NCI-H774 (cell line): ENCODE results near the gene AARSD1.
"Not testable (repeated sequence)": the region's sequence is repeated elsewhere in the genome, so short reads cannot be mapped to it uniquely, and the experiment has no call there.

ENCODE experiments used
- DNase-seq: peaks from one replicate; lab custom pipeline; 2025; lab: John Stamatoyannopoulos, UW

AARSD1 gene, protein sequence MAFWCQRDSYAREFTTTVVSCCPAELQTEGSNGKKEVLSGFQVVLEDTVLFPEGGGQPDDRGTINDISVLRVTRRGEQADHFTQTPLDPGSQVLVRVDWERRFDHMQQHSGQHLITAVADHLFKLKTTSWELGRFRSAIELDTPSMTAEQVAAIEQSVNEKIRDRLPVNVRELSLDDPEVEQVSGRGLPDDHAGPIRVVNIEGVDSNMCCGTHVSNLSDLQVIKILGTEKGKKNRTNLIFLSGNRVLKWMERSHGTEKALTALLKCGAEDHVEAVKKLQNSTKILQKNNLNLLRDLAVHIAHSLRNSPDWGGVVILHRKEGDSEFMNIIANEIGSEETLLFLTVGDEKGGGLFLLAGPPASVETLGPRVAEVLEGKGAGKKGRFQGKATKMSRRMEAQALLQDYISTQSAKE

DNA sequence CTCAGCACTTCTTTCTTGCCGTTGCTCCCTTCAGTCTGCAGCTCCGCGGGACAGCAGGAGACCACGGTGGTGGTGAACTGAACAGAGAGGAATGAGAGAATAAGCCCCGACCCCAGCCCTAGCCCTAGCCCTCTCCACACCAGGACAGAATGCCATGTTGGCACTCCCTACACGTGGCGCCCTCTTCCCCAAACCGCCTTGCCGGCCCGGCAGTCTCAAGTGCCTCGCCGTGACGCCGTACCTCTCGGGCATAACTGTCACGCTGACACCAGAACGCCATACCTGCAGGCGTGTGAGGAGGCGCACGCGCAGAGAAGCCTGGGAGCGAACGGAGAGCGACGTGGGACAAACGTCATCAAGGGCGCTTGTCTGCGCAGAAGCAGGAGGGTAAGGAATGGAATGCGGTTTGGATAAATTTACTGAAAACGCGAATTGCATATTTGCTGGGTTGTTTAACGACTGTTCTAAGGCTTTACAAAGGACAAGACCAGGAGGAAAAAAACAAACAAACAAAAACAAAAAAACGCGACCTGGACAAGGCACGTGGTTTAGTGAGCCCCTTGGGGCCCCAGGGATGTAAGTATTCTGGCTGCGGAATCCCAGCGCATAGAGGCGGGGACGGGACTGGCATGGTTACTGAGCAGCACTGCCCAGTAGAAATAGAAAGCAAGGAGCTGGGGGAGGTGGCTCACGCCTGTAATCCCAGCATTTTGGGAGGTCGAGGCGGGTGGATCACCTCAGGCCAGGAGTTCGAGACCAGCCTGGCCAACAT, at the start of gene AARSD1:
Gene AARSD1, minus strand, starts transcription at position 294 of the 772 bp plus-strand sequence. Its CDS starts 14 bp downstream, at position 280.
- DNase-seq, result peak; percentile 97

DNA sequence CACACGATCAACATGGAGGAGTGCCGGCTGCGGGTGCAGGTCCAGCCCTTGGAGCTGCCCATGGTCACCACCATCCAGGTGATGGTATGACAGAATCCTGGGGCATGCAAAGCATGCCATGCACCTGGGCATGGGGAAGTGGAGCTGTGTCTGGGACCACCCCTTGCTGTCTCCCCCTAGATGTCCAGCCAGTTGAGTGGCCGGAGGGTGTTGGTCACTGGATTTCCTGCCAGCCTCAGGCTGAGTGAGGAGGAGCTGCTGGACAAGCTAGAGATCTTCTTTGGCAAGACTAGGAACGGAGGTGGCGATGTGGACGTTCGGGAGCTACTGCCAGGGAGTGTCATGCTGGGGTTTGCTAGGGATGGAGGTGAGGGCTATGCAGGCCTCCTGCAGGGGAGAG, 49.0 kb upstream of the AARSD1 start:
- DNase-seq, result no peak

DNA sequence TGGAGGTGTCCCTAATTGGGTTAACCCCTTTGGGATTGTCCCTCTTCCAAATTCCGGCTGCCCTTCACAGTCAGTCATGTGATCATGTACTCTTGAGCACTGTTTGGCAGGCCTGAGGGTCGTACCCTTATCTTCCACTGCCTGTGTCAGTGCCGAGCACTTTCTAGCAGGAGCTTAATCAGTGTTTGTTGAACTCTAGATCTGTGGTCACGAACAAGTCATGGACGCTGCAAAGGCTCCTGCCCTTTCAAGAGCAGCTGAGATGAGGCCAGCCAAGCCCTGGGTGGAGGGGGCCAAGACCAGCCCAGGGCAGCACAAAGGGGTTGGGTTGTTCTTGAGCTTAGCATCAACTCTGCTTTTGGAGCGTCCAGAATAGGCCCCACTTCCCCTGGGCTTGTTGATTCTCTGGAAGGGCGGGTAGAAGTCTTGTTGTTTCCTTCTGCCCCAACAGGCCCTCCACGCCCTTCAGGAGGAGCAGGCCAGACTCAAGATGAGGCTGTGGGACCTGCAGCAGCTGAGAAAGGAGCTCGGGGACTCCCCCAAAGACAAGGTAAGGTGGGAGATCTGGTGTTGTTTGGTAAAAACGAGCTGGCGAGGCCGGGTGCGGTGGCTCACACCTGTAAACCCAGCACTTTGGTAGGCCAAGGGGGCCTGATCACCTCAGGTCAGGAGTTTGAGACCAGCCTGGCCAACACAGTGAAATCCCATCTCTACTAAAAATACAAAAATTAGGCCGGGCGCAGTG, 47.6 kb upstream of the AARSD1 start:
- no peak for DNase-seq

DNA sequence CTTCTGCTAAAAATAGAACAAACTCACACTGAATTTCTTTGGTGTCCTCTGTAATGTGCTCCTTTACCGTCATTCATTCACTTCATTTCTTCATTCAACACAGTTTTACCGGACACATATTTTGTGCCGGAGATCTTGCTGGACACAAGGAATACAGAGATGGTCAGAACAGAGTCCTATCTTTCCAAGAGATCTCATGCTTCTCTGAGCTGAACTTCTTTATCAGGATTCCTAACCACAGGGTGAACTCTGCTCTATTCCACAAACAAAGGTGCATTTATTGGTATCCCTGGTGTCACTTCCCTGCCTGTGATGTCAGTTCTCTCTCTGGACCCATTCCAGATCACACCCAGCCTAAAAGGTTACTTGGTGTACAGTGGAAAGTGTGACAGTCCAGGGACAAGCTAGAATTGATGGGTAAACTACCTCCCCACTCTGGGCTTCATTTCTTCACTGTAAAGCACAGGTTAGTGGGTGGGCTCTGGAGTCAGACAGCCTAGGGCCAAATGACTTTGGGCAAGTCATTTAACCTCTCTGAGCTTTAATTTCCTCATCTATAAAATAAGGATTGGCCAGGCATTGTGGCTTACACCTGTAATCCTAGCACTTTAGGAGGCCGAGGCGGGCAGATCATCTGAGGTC, 46.5 kb upstream of the AARSD1 start:
- DNase-seq, result no peak

DNA sequence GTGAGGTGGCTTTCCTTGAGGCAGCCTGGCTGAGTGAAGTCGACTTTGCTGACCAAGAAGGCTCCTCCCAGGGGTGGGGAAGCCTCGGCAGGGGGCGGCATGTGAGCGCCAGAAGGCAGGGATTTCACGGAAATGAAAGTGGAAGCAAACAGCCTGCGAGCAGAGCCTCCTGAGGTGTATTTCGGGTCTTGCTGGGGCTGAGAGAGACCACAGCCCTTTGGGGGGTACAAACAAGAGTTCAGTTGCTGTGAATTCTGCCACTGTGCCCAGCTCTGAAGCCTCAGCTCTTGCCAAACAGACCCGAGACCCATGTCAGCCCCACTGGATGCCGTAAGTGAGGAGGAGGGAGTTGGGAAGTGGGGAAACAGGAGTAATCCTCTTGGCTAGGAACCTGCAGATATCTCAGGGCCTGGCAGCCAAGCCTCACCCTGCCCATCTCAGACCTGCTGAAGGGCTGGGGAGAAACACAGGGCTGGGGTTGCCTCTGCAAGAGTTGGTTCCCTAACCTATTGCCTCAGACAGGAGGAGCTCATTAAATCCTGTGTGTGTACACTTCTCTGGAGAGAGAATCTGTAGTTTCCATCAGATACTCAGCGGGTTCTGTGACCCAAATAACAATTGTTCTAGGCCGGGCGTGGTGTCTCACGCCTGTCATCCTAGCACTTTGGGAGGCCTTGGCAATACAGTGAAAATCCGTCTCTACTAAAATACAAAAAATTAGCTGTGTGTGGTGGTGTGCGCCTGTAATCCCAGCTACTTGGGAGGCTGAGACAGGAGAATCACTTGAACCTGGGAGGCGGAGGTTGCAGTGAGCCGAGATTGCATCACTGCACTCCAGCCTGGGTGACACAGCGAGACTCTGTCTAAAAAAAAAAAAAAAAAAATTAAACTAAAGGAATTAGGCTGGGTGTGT, 42.6 kb upstream of the AARSD1 start, which contains the start of gene IFI35:
Gene IFI35, plus strand, starts transcription at position 146 of the 913 bp plus-strand sequence. Its CDS starts 164 bp downstream, at position 310.
- peak; percentile 77 for DNase-seq

DNA sequence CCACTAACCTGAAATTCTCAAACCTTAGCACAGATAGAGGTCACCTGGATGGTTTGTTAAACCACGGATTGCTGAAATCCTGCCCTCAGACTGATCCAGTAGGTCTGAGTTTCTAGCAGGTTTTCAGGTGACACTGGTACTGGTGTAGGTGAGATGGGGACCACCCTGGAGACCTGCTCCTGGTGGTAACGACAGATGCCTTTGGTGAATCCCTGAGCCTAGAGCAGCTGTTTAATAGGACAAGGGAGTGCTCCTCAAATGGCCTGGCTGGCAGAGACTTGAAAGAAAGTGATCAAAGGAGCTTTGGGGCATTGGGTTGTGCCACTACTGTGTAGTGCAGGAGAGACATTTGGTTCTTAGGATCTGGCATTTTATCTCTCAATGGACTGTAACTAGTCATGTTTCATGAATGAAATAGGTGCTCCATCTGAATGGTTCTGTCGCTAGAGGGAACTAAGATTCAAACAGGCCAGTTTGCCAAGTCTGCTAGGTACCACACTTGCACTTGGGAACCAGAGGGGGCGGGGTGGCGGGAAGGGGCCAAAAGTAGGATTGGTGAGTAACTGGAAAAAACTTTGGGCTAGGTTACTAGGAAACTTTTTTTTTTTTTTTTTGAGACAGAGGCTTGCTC, 39.4 kb upstream of the AARSD1 start:
- no peak for DNase-seq

DNA sequence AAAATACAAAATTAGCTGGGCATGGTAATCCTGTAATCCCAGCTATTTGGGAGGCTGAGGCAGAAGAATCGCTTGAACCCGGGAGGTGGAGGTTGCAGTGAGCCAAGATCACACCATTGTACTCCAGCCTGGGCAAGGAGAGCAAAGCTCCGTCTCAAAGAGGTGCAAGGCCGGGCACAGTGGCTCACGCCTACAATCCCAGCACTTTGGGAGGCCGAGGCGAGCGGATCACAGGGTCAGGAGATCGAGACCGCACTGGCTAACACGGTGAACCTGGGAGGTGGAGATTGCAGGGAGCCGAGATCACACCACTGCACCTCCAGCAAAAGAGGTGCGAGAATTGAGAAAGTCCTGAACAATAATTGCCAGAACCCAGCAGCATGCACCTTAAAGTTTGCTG, 36.6 kb upstream of the AARSD1 start:
- not testable (repeated sequence) for DNase-seq

DNA sequence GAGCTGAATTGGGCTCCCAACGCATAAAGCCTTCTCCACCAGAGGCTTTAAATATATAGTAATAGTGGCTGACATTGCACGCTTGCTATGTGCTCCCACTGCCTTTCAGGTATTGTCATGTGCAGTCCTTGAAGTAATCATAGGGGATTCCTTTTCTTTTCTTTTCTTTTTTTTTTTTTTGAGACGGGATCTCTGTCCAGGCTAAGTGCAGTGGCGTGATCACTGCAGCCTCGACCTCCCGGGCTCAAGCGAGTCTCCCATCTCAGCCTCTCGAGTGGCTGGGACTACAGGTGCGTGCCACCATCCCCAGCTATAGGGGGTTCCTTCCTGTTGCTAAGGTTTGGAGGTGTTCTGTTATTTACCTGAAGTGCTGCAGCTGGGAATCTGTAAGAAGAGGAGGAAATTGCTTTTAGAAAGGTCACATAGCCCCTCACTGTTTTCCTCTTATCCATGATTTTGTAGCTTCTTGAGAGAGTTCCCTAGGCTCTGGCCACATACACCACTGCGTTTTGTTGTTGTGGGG, 34.8 kb upstream of the AARSD1 start:
- no peak for DNase-seq

DNA sequence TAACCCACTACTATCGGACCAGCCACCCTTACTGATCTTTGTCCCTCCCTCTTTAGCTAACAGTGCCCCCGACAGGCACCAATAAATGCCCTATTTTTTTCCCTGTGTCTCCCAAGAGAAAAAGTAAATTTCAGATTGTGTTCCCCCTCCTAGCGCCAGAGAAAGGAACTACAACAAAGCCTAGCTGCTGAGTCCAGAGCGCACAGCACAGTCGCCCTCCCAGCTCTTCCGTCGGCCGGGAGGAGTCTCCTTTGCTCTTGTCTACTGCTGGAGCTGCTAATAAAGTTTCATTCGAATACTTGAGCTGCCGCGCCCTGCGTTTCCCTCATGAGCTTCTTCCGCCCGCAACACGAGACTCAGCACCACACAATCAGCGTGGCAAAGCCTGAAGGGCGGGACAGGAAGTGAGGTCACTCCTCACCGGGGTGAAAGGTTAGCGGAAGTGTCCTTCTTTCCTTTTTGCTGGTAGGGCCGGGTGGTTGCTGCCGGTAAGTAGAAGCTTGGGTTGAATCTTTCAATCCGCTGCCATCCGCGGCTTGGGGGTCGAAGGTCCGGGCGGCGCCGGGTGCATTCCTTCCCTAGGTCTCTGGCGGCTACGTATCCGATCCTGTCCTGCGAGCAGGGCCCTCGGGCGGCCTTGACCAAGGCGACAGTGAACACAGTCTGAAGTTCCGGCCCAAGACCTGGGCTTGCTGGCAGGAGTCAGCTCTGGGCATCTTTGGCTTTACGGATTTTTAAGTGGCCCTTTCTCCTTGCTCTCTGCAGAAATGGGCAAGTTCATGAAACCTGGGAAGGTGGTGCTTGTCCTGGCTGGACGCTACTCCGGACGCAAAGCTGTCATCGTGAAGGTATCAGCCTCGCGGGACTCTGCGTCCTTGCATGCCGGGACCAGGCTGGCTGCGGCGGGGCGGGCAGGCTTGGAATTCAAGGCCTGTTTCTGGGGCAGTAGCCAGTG, 34.0 kb upstream of the AARSD1 start, which contains the start of gene RPL27:
Gene RPL27, plus strand, starts transcription at position 436 of the 955 bp plus-strand sequence. Its CDS starts 332 bp downstream, at position 768.
- peak; percentile 100 for DNase-seq

DNA sequence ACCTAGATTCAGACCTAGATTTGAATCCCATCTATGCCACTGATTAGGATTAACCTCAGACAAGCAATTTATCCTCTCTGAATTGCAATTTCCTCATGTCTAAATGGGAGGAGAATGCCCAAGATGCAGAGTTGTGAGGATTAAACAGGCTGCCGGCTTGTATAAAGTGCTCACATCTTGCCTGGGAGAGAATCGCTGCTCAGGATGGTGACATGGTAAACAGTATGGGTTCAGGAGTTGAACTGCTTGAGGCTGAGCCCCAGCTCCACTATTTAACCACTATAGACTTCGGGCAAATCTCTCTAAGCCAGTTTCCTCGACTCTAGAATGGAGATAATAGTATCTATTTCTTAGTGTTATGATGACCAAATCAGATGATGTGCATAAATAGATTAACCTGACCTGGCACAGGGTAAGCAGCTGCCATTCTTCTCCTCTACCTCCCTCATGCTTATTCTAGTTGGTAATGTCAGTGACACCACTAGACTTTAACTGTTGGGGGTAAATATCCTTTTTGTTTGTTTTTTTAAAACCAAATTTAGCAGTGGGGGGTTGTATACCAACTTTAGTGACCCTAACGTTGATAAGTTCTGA, 33.2 kb upstream of the AARSD1 start:
- DNase-seq, result peak; percentile 48

DNA sequence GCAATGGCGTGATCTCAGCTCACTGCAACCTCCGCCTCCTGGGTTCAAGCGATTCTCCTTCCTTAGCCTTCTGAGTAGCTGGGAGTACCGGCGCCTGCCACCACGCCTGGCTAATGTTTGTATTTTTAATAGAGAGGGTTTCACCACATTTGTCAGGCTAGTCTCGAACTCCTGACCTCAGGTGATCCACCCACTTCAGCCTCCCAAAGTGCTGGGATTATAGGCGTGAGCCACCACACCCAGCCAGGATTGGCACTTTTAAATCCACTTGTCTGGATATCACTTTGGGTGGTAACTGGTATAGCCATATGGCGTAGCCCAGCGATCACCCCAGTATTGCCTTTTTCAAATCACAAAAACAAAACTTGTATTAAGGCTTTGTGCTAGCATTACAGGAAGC, 29.7 kb upstream of the AARSD1 start:
- not testable (repeated sequence) for DNase-seq

DNA sequence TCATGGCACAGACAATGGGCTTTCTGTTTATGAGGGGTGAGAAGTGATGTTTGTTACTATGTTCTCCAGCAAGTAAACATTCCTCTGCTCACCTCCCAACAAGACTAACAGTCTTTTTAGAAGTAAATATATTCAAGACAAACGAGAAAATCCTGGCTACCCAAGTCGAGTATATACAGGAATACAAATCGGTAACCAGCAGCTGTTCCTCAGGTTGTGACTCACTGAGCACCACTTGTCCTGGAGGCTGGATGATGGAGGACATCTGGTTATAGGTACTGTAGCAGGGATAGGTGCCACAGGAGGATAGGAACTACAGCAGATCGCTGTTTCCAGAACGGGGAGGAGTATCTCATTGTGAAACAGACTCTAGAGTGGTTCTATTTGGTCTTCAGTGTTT, 28.6 kb upstream of the AARSD1 start:
- DNase-seq, result no peak

DNA sequence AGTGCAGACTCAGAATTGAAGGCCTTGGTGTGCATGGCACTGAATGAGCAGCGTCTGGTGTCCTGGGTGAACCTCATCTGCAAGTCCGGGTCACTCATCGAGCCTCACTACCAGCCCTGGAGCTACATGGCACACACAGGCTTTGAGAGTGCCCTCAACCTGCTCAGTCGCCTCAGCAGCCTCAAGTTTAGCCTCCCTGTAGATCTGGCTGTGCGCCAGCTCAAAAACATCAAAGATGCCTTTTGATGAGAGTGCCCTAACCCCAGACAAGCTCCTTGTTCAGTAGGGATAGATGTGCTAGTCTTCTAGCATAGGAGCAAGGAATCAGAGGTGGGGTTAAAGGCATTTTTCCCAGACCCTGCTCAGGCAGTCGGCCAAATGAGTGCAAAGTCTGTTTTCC, 27.2 kb upstream of the AARSD1 start:
- no peak for DNase-seq

DNA sequence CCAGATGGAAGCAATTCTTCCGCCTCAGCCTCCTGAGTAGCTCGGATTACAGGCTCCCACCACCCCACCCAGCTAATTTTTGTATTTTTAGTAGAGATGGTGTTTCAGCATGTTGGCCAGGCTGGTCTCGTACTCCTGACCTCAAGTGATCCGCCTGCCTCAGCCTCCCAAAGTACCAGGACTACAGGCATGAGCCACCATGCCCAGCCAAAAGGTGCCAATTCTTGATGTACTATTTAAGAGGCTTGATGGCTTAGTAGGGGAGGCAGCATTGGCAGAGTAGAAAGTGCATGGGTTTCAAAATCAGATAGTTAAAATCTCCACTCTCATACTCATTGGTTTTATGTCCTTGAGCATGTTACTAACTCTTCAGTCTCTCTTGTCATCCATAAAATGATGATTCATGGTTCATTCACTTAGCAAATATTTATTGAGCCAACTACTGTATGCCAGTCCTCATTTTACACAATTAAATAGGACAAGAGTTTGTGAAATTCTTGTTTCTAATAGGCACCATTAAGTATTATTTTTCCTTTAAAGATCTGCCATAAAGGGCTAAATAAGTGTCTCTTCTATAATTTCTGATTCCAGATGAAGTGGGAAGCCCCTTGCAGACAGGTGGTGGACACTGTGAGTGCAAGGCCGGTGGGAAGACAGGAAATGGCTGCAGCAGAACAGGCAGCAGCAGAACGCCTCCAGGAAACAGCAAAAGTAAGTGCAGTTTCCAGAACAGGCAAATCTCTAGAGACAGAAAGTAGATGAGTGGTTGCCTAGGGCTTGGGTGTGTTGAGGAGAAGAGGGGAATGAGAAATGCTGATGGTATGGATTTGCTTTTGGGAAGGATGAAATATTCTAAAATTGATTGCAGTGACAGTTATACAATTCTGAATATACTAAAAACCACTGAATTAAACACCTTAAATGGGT, 25.7 kb upstream of the AARSD1 start:
- no peak for DNase-seq

DNA sequence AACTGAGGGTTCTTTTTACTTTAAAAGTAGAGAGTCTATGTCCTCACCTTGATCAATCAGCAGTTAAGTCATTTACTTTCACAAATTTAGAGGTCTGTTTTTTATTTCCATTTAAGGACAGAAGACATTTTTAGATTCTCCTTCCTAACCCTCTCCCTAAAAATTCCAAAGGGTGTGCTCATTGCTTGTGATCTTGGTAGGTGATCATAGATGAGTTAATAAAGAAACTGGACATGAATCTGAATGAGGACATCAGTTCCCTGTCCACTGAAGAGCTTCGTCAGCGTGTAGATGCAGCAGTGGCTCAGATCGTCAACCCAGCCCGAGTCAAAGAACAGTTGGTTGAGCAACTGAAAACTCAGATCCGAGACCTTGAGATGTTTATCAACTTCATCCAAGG, 24.9 kb upstream of the AARSD1 start:
- no peak for DNase-seq

DNA sequence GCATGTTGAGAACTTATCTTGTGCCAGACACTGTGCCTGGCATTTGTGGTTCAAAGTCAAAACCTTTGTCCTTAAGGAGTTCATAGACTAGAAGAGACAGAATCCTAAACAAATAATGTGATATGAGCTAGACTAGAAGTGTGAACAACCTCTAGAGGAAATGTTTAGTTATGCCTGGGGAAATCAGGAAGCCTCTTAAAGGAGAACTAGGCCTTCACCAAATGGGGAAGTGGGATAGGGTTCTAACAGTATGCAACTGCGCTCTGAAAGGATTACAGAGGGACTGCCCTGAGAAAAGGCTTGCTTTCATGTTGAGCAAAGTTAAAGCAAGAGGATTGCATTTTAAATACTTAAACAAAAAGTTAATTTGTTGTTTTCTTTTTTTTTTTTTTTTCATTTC, 21.0 kb upstream of the AARSD1 start:
- no peak for DNase-seq

DNA sequence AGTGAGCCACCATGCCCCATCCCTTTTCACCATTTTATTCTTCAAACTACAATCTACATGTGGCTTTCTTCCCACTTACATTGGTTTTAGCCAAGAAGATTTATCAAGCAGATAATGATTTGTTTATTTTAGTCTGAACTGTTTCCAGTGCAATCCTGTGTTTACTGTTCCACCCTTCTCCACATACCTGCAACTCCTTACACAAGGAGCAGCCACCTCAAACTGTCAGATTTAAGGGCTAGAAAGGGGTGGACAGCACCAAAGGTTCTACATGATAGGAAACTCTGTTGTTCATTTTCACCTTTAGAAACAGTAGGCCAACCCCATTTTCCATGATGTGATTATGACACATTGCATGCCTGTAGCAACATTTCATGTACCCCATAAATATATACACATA, 18.0 kb upstream of the AARSD1 start:
- DNase-seq, result no peak
